HG02870 (cell line): ENCODE data around the gene FSTL3.

Source experiments
- ATAC-seq: cut with Tn5 transposase; IDR thresholded peaks from one replicate; pipeline ENCODE4 v1.9.1; 2021; ENCODE audit warnings: mild to moderate bottlenecking, moderate library complexity; ENCODE audit not compliant: unreplicated experiment

Gene FSTL3

GRCh38 chr19:644789-645188, 31.4 kb upstream of the FSTL3 start:
- no peak for ATAC-seq

- ATAC-seq: no peak
Observed at GRCh38 chr19:645912-646778, 30.0 kb upstream of the FSTL3 start.

GRCh38 chr19:646779-647565, 29.2 kb upstream of the FSTL3 start:
- no peak for ATAC-seq

GRCh38 chr19:647566-648284, 28.5 kb upstream of the FSTL3 start:
- no peak for ATAC-seq

- ATAC-seq: no peak
Observed at GRCh38 chr19:648305-648704, 27.9 kb upstream of the FSTL3 start.

GRCh38 chr19:648904-649801, 27.0 kb upstream of the FSTL3 start:
- no peak for ATAC-seq

GRCh38 chr19:650121-650520, 26.1 kb upstream of the FSTL3 start:
- ATAC-seq: no peak

GRCh38 chr19:651114-651818, 24.9 kb upstream of the FSTL3 start:
- no peak for ATAC-seq

- ATAC-seq: no peak
Observed at GRCh38 chr19:651991-652390, 24.2 kb upstream of the FSTL3 start.

- ATAC-seq: no peak
Observed at GRCh38 chr19:652467-653389, 23.5 kb upstream of the FSTL3 start.

GRCh38 chr19:653425-653824, 22.8 kb upstream of the FSTL3 start:
- ATAC-seq: no peak

- ATAC-seq: no peak
Observed at GRCh38 chr19:655691-656090, 20.5 kb upstream of the FSTL3 start.

GRCh38 chr19:656751-657559, 19.2 kb upstream of the FSTL3 start:
- ATAC-seq: no peak

- ATAC-seq: no peak
Observed at GRCh38 chr19:657611-658010, 18.6 kb upstream of the FSTL3 start.

GRCh38 chr19:658059-658839, 17.9 kb upstream of the FSTL3 start:
- ATAC-seq: no peak

- ATAC-seq: no peak
Observed at GRCh38 chr19:658916-659839, 17.0 kb upstream of the FSTL3 start.
